ENCODE results near the gene GRM8. TPM values are rescaled to one million over a fixed set of nuclear protein-coding genes. Genes with fewer than 3 reads are reported as not detected.

The GRM8 gene
- total RNA-seq, 6 experiments from 2014 or later, result not detected

DNA sequence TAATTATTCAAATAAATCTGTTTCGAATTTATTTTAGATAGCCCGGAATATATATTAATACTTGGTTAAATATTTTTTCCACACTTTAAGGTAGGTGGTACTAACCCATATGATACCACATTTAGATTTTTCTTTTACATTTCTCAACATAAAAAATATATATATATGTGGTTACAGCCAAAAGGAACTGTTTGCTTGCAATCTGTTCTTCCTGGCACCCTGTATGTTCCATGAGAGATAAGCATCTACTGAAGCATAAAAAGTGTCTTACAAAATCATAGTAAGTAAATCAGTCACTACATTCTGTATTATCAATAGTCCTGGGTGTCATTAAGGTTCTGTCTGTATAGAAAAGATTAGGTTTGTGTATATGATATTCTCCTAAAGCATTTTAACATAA is 726.8 kb downstream of the GRM8 start:
- H3K4me1 Mint-ChIP-seq (ENCODE audit: low read depth), result no peaks in the 10 kb centered on the region
- no peak for DNase-seq
- no peak for TF ChIP-seq CTCF (IDR thresholded peaks at IDR 0.05)
- H3K4me3 Mint-ChIP-seq, result no peak overlapping the region
- no peaks in the 10 kb centered on the region for H3K27me3 Mint-ChIP-seq (ENCODE audit: insufficient read depth)
- no peak overlapping the region for H3K27ac Mint-ChIP-seq
- no peaks in the 10 kb centered on the region for H3K36me3 Mint-ChIP-seq (ENCODE audit: low read depth)
- H3K9me3 Mint-ChIP-seq, result peaks cover 49% of the 10 kb centered on the region

- no peak overlapping the region for H3K4me3 Mint-ChIP-seq
- no peaks in the 10 kb centered on the region for H3K36me3 Mint-ChIP-seq (ENCODE audit: low read depth)
- no peaks in the 10 kb centered on the region for H3K4me1 Mint-ChIP-seq (ENCODE audit: low read depth)
- no peak for DNase-seq
- peaks cover 47% of the 10 kb centered on the region for H3K9me3 Mint-ChIP-seq
- H3K27me3 Mint-ChIP-seq (ENCODE audit: insufficient read depth), result no peaks in the 10 kb centered on the region
- H3K27ac Mint-ChIP-seq, result no peak overlapping the region
- no peak for TF ChIP-seq CTCF (IDR thresholded peaks at IDR 0.05)
Observed at GRCh38 chr7:126524967-126525366, 727.8 kb downstream of the GRM8 start.

DNA sequence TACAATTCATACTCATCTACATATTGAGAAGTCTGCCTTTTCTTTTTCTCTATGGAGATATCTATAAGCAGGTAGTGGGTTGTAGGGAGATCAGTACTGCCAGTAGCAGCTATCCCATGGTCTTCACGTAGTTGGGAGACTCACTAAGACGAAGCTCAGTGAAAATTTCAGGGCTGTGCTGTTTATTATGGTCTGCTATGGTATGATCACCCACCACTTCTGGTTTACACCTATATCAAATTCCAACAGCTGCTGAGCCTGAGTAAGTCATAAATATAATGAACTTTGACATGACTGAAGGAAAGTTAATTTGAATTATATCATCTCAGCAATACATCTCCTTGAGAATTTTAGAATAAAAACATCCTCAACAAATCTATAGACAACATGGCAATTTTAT is 741.7 kb downstream of the GRM8 start:
- H3K9me3 Mint-ChIP-seq, result peaks cover 21% of the 10 kb centered on the region
- H3K36me3 Mint-ChIP-seq (ENCODE audit: low read depth), result no peaks in the 10 kb centered on the region
- no peak for TF ChIP-seq CTCF (IDR thresholded peaks at IDR 0.05)
- no peak overlapping the region for H3K27ac Mint-ChIP-seq
- DNase-seq, result no peak
- no peaks in the 10 kb centered on the region for H3K27me3 Mint-ChIP-seq (ENCODE audit: insufficient read depth)
- no peak overlapping the region for H3K4me3 Mint-ChIP-seq
- H3K4me1 Mint-ChIP-seq (ENCODE audit: low read depth), result no peaks in the 10 kb centered on the region

DNA sequence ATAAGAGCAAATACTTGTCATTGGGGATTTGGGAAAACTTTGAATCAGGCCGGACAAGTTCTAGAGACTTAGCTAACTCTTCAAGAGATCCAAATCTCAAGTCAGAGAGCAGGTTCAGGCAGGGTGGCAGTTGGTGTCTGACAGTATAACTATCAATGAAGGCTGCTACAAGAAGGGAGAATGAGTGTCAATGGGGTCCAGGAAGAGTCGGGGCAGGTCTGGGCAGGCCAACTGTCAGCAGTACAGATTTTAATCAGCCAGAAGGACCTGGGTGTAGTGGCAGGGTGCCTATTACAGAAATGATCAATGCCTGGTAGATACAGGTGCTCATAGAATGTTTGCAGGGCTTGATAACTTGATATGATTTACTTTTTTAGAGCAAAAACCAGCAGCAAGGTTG is 751.1 kb downstream of the GRM8 start:
- H3K36me3 Mint-ChIP-seq (ENCODE audit: low read depth), result no peaks in the 10 kb centered on the region
- no peak overlapping the region for H3K27ac Mint-ChIP-seq
- H3K4me3 Mint-ChIP-seq, result no peak overlapping the region
- no peaks in the 10 kb centered on the region for H3K27me3 Mint-ChIP-seq (ENCODE audit: insufficient read depth)
- H3K4me1 Mint-ChIP-seq (ENCODE audit: low read depth), result no peaks in the 10 kb centered on the region
- peaks cover 35% of the 10 kb centered on the region for H3K9me3 Mint-ChIP-seq
- no peak for DNase-seq
- TF ChIP-seq CTCF (IDR thresholded peaks at IDR 0.05), result no peak

GRCh38 chr7:126499481-126499880 is 753.3 kb downstream of the GRM8 start:
- no peak for DNase-seq
- Mint-ChIP-seq H3K9me3 (peaks cover 39% of the 10 kb centered on the region), H3K27me3 (ENCODE audit: insufficient read depth) (no peaks in the 10 kb centered on the region), H3K4me1 (ENCODE audit: low read depth) (no peaks in the 10 kb centered on the region), H3K27ac (no peak overlapping the region), H3K4me3 (no peak overlapping the region), H3K36me3 (ENCODE audit: low read depth) (no peaks in the 10 kb centered on the region)
- no peak for TF ChIP-seq CTCF (IDR thresholded peaks at IDR 0.05)

DNA sequence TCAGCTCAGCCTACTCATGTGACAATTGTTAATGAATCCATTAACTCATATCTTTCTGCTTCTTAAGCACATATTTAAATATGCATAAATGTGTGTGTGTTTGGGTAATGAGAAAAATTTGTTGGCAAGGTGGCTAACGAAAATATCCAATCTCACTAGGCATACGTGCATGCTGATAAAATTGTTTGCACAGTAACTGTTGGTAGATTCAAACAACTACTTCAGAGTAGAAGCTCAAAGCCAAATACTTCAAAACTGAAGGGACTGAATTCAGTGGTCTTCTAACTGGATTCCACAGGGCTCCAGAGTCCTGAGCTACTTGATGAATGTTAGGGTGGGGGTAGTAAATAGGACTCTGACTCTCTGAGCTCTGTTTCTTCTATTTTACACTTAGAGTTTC is 757.0 kb downstream of the GRM8 start:
- no peaks in the 10 kb centered on the region for H3K27me3 Mint-ChIP-seq (ENCODE audit: insufficient read depth)
- no peaks in the 10 kb centered on the region for H3K36me3 Mint-ChIP-seq (ENCODE audit: low read depth)
- H3K9me3 Mint-ChIP-seq, result peaks cover 40% of the 10 kb centered on the region
- no peak for TF ChIP-seq CTCF (IDR thresholded peaks at IDR 0.05)
- DNase-seq, result no peak
- H3K4me1 Mint-ChIP-seq (ENCODE audit: low read depth), result no peaks in the 10 kb centered on the region
- no peak overlapping the region for H3K27ac Mint-ChIP-seq
- H3K4me3 Mint-ChIP-seq, result no peak overlapping the region
